ENCODE results near the gene NKRF. TPM values are rescaled to one million over a fixed set of nuclear protein-coding genes. Genes with fewer than 3 reads are reported as not detected.
"Not testable (repeated sequence)": the region's sequence is repeated elsewhere in the genome, so short reads cannot be mapped to it uniquely, and the experiment has no call there.

The NKRF gene
- total RNA-seq, result 10 to 100 TPM; 29.8 to 30.9 TPM

DNA sequence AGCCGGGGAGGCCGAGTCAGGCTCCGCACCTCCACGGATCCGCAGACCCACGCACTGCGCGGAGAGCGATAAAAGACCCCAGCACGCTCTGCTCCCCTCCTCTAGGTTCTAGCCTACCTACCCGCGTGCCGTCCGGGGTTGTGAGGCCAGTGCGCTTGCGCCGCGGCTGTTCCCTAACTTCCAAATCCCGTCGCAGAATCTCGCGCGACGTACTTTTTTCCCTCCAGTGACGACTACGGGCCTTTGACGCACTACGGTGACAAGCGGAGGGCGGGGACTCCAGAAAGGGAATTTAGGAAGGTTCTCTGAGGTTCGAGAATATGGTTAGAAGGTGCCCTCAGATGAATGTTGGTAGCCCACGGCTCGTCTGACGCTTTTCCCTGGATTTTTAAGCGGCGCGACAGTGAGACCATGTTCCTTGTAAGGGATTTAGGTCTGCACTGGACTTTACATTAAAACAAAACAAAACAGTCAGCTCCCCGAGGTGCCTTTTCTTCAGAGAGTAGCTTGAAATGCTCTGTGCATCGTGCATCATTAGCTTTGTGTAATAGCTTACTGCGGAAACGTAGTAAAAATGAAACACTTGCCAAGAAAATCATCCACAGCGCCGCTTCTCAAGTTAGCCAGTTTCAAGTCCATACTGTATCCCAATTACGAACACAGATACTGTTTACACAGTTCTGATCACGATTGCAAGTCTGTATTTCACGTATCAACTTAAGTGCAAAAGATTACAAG lies at the start of gene NKRF:
Gene NKRF, minus strand, starts transcription at position 145 of the 738 bp plus-strand sequence.
- Mint-ChIP-seq H3K9me3 (no peaks in the 10 kb centered on the region), H3K4me1 (peaks cover 23% of the 10 kb centered on the region), H3K36me3 (peaks cover 12% of the 10 kb centered on the region), H3K27ac (peak within 1 kb of the TSS; percentile 93), H3K4me3 (peak within 1 kb of the TSS; percentile 96), H3K27me3 (no peaks in the 10 kb centered on the region)
- DNase-seq, result peak; percentile 86

GRCh38 chrX:119655125-119655524 lies 48.9 kb upstream of the NKRF start:
- Mint-ChIP-seq H3K27me3 (no peaks in the 10 kb centered on the region), H3K9me3 (no peaks in the 10 kb centered on the region), H3K4me1 (peaks cover 31% of the 10 kb centered on the region), H3K4me3 (no peak overlapping the region), H3K36me3 (peaks cover 34% of the 10 kb centered on the region), H3K27ac (peak overlapping the region; percentile 83)
- DNase-seq, result peak; percentile 66

DNA sequence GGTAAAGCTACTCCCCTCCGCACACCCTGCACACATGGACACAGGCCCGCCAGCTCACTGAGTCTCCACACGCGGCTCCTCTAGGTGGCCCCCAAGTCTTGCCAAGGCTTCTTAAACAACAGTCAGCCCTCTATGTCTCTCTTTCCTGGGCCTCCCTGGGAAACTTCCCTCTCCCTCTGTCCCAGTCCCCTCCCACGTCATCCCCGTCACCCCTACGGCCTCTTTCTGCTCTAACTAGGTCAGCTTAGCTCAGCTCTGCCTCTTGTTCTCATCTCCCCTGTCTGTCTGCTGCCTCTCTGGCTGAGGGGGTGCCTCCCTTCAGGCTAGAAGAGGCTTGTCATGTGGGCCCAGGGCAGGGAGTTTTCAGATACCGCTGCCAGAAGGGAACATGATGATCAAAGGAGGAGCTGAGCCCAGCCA lies 47.9 kb upstream of the NKRF start:
- DNase-seq, result no peak
- Mint-ChIP-seq H3K4me1 (peaks cover 30% of the 10 kb centered on the region), H3K36me3 (peaks cover 35% of the 10 kb centered on the region)

GRCh38 chrX:119648421-119648775 lies 42.2 kb upstream of the NKRF start:
- DNase-seq, result no peak
- no peaks in the 10 kb centered on the region for H3K9me3 Mint-ChIP-seq
- peak overlapping the region; percentile 90 for H3K27ac Mint-ChIP-seq
- peaks cover 36% of the 10 kb centered on the region for H3K36me3 Mint-ChIP-seq
- H3K4me1 Mint-ChIP-seq, result peaks cover 30% of the 10 kb centered on the region
- H3K27me3 Mint-ChIP-seq, result no peaks in the 10 kb centered on the region
- H3K4me3 Mint-ChIP-seq, result peak overlapping the region; percentile 45

More for the DNA sequence above, 47.9 kb upstream of the NKRF start:
- H3K9me3 Mint-ChIP-seq, result no peaks in the 10 kb centered on the region
- H3K27me3 Mint-ChIP-seq, result no peaks in the 10 kb centered on the region
- H3K4me3 Mint-ChIP-seq, result no peak overlapping the region
- peak overlapping the region; percentile 83 for H3K27ac Mint-ChIP-seq

DNA sequence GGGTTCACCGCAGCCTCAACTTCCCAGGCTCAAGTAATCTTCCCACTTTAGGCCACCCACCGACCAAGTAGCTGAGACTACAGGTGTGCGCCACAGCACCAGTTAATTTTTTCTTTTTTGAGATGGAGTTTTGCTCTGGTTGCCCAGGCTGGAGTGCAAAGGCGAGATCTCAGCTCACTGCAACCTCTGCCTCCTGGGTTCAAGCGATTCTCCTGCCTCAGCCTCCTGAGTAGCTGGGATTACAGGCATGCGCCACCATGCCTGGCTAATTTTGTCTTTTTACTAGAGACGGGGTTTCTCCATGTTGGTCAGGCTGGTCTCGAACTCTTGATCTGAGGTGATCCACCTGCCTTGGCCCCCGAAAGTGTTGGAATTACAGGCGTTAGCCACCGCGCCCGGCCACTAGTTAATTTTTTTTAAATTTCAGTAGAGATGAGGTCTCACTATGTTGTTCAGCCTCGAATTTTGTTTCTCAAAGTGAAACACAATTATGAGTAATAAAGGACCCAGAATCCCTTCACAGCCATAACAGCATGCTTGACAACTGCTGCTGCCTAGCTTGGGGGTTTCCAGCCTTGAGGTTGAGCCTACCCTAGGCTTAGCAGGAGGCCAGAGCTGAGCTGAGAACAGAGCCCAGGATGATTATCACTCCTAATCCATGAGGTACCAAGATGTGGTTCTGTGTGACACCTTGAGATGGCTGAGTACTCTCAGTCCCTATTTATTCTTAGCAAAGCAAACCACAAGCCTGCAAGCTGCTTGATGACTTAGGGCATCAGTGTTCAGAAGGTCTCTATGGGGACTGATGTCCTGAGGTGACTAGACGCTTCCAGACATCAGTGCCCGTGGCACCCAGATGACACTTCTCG lies 41.6 kb upstream of the NKRF start:
- Mint-ChIP-seq H3K27ac (peak overlapping the region; percentile 90), H3K27me3 (no peaks in the 10 kb centered on the region), H3K4me1 (peaks cover 30% of the 10 kb centered on the region), H3K4me3 (peak overlapping the region; percentile 45), H3K9me3 (no peaks in the 10 kb centered on the region), H3K36me3 (peaks cover 32% of the 10 kb centered on the region)
- DNase-seq, result peak; percentile 75

DNA sequence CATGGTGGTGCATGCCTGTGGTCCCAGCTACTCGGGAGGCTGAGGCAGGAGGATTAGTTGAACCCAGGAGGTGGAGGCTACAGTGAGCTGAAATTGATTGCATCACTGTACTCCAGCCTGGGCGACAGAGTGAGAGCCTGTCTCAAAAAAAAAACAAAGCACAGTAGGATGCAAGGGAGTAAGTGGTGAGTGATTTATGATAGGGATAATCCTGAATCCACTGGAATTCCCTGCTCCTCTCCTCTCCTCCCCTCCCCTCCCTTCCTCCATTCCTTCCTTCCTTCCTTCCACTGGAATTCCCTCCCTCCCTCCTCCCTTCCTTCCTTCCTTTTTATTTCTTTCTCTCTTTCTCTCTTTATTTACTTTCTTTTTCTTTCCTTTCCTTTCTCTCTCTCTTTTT lies 40.9 kb upstream of the NKRF start:
- Mint-ChIP-seq H3K9me3 (no peaks in the 10 kb centered on the region), H3K4me3 (no peak overlapping the region), H3K27ac (peak overlapping the region; percentile 90), H3K4me1 (peaks cover 31% of the 10 kb centered on the region), H3K27me3 (no peaks in the 10 kb centered on the region), H3K36me3 (peaks cover 32% of the 10 kb centered on the region)
- DNase-seq, result no peak

DNA sequence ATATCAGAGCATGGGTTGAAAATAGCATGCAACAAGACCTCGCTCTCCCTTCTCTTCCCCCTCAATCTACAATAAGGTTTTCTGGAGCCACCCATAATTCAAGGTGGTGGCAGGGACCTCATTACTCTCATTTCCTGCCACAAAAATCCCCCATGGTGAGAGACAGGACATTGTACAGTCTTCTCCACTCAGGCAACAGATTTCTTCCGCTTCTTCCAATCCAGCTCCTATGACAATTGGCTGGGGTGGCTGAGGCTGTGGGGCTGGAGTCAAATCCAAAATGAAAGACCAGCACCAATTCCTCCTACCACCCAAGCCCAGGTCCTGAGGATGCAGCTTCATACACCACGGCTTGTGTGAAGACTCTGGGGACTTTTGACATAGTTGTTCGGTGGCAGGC lies 40.3 kb upstream of the NKRF start:
- Mint-ChIP-seq H3K27ac (peak overlapping the region; percentile 90), H3K27me3 (no peaks in the 10 kb centered on the region), H3K36me3 (peaks cover 32% of the 10 kb centered on the region), H3K4me3 (no peak overlapping the region), H3K4me1 (peaks cover 31% of the 10 kb centered on the region), H3K9me3 (no peaks in the 10 kb centered on the region)
- peak; percentile 9 for DNase-seq

- H3K27me3 Mint-ChIP-seq, result no peaks in the 10 kb centered on the region
Observed at GRCh38 chrX:119643696-119644095, 37.5 kb upstream of the NKRF start.

DNA sequence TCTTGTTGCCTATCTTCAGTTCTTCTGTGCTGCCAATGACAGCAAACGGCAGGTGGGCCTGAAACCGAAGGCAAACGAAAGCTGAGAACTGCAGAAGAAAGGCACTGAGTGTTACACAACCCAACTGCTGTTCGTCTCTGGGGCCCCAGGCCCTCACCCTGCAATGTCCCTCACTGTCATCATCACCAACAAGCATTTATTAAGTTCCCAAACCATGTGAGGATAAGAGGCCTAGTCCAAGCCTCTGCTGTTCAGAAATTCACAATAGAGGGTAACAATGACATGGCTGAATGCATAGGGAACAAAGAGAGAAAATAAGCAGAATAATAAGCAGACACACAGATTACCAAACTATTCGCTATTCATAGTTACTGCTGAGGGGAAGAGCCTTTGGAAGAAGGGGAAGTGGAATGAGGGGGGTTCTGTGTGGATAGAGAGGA lies 34.5 kb upstream of the NKRF start:
- H3K9me3 Mint-ChIP-seq, result no peaks in the 10 kb centered on the region
- H3K27ac Mint-ChIP-seq, result peak overlapping the region; percentile 74
- DNase-seq, result no peak
- peaks cover 17% of the 10 kb centered on the region for H3K36me3 Mint-ChIP-seq
- peaks cover 11% of the 10 kb centered on the region for H3K4me1 Mint-ChIP-seq
- no peaks in the 10 kb centered on the region for H3K27me3 Mint-ChIP-seq
- no peak overlapping the region for H3K4me3 Mint-ChIP-seq

More at GRCh38 chrX:119643696-119644095, 37.5 kb upstream of the NKRF start:
- no peaks in the 10 kb centered on the region for H3K9me3 Mint-ChIP-seq
- peaks cover 25% of the 10 kb centered on the region for H3K36me3 Mint-ChIP-seq
- peaks cover 18% of the 10 kb centered on the region for H3K4me1 Mint-ChIP-seq
- no peak overlapping the region for H3K27ac Mint-ChIP-seq
- DNase-seq, result no peak
- H3K4me3 Mint-ChIP-seq, result no peak overlapping the region

DNA sequence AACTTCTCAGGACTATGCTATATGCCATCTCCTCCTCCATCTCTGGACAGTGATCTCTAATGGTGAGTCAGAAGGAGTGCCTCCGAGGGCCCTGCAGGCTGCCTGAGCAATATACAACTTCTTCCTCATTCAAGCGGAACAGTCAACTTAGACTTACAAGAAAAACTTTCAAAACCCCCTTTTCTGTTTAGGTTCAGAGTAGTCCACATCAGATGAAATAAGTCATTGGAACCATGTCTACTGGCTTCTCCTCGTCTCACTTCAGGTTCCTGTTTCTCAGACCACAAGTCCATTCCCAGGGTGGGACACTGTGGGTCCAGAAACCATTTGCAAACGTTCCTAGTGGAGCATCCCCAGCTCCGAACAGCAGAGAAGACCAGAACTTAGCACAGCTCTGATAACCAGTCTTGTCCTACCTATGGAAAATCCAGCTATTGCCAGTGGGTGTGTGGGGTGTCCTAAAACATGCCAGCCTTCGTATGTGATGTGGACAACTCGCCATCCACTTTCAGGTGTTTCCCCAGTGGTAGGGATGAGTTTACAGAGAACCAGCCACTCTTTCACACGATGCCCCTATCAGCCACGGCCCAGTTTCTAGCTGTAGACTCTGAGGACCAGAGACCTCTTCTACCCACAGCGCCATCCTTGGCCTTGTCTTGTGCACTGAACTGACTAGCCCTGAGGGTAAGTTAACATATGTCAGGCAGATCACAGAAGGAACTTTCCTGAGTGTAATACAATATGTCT lies 32.7 kb upstream of the NKRF start:
- H3K4me1 Mint-ChIP-seq, result peaks cover 18% of the 10 kb centered on the region
- no peaks in the 10 kb centered on the region for H3K9me3 Mint-ChIP-seq
- peak overlapping the region; percentile 42 for H3K27ac Mint-ChIP-seq
- peaks cover 27% of the 10 kb centered on the region for H3K36me3 Mint-ChIP-seq
- H3K27me3 Mint-ChIP-seq, result no peaks in the 10 kb centered on the region
- H3K4me3 Mint-ChIP-seq, result no peak overlapping the region
- no peak for DNase-seq

- peaks cover 37% of the 10 kb centered on the region for H3K36me3 Mint-ChIP-seq
- H3K4me3 Mint-ChIP-seq, H3K9me3 Mint-ChIP-seq, DNase-seq, H3K27me3 Mint-ChIP-seq, H3K27ac Mint-ChIP-seq: not testable (repeated sequence)
- peaks cover 16% of the 10 kb centered on the region for H3K4me1 Mint-ChIP-seq
Observed at GRCh38 chrX:119637421-119637820, 31.2 kb upstream of the NKRF start.

DNA sequence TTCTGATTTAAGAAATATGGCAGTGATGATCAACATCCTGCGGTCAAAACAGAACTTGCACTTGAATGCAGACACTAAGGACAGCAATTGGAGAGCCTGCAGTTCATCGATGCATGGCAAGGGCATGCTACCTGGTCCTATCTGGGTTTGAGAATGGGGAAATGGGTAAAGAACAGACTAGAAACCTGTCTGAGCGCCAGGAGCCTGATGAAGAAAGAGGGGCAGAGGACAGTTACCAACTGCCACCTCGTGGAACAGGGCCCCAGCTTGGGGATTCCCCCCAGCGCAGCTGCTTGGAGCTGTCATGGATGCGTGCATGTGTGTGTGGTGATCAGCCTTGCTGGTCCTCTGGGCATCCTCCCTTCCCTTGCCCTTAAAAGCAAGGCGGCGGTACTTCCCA lies 30.2 kb upstream of the NKRF start:
- Mint-ChIP-seq H3K36me3 (peaks cover 39% of the 10 kb centered on the region), H3K4me1 (peaks cover 16% of the 10 kb centered on the region), H3K9me3 (no peaks in the 10 kb centered on the region), H3K27ac (peak overlapping the region; percentile 51), H3K4me3 (no peak overlapping the region), H3K27me3 (no peaks in the 10 kb centered on the region)
- DNase-seq, result no peak

DNA sequence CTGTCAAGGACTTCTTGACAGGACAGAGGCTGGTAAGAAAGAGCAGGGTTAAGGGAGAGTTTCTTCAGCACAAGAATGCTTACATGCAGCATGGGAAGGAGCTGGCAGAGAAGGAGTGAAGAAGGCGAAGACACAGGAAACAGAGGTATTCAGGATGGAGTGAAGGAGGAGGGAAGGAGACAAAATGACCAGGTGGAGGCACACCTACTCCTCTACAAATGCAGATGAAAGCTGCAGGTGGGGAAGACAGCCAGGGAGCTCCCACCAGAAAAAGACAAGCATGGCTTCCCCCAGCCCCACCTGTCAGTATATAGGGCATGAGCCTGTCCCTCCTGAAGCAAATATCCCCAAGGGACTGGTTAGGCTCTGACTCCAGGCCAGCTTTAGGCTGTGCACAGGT lies 29.6 kb upstream of the NKRF start:
- no peaks in the 10 kb centered on the region for H3K9me3 Mint-ChIP-seq
- H3K4me3 Mint-ChIP-seq, result no peak overlapping the region
- no peaks in the 10 kb centered on the region for H3K27me3 Mint-ChIP-seq
- no peak for DNase-seq
- peak overlapping the region; percentile 81 for H3K27ac Mint-ChIP-seq
- H3K36me3 Mint-ChIP-seq, result peaks cover 39% of the 10 kb centered on the region
- peaks cover 16% of the 10 kb centered on the region for H3K4me1 Mint-ChIP-seq

GRCh38 chrX:119635179-119635578 lies 29.0 kb upstream of the NKRF start:
- no peak for DNase-seq
- Mint-ChIP-seq H3K9me3 (no peaks in the 10 kb centered on the region), H3K4me1 (peaks cover 16% of the 10 kb centered on the region), H3K36me3 (peaks cover 39% of the 10 kb centered on the region), H3K27me3 (no peaks in the 10 kb centered on the region), H3K27ac (peak overlapping the region; percentile 40), H3K4me3 (no peak overlapping the region)

- Mint-ChIP-seq H3K9me3 (no peaks in the 10 kb centered on the region), H3K4me3 (no peak overlapping the region), H3K36me3 (peaks cover 13% of the 10 kb centered on the region), H3K27ac (peak overlapping the region; percentile 16), H3K4me1 (no peaks in the 10 kb centered on the region), H3K27me3 (no peaks in the 10 kb centered on the region)
- DNase-seq, result no peak
Observed at GRCh38 chrX:119625843-119626242, 19.6 kb upstream of the NKRF start.

Measured in activated naive CD8-positive, alpha-beta T cell treated with anti-CD3 and anti-CD28 coated beads for 36 hours (primary cell).